NK-92 (cell line): ENCODE results near the gene SPOCK1.

Source experiments
- DNase-seq: peaks from one replicate; lab custom pipeline; 2025; ENCODE audit not compliant: unreplicated experiment; lab: John Stamatoyannopoulos, UW

Gene SPOCK1

GRCh38 chr5:137206030-137206715, 293.0 kb downstream of the SPOCK1 start:
- no peak for DNase-seq

GRCh38 chr5:137205231-137206027, 293.7 kb downstream of the SPOCK1 start:
- no peak for DNase-seq

- no peak for DNase-seq
Observed at GRCh38 chr5:137203011-137203632, 296.0 kb downstream of the SPOCK1 start.

DNA sequence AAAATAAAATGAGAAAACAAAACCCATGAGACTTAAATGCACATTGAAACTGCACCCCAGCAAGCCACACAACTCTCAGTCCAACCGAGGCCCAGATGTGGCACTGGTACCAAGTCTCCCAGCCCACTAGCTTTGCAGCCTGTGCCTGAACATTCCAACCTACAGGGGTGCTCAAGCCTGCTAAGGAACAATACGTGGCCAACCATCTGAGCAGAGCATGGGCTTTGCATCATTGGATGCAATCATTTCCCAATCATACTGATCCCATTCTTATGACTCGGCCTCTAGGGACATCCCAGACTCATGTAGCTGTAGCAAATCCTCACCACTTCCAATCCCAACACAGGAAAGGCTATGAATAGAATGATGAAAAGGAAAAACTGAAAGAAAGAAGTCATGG, 297.2 kb downstream of the SPOCK1 start:
- no peak for DNase-seq

GRCh38 chr5:137200906-137201700, 298.0 kb downstream of the SPOCK1 start:
- no peak for DNase-seq

DNA sequence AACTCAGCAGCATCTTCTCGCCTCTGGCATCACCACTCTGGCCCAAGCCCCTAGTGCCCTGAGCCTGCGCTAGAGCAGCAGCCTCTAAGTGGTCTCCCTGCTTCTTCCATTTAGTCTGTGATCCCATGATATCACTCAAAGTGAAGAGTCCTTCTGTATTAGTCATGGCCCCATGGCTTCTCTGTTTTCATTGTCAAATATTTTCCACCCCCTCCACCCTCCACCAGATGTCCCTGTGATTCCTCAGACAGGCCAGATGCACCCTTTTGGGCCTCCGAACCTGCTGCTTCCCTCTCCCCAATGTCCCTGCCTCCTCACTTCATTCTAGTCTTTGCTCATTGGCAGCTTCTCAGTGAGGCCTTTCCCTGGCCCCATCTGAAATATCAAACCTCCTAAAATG, 299.2 kb downstream of the SPOCK1 start:
- DNase-seq: no peak

- DNase-seq: no peak
Observed at GRCh38 chr5:137199201-137199600, 299.9 kb downstream of the SPOCK1 start.

- DNase-seq: no peak
Observed at GRCh38 chr5:137195483-137195882, 303.6 kb downstream of the SPOCK1 start.

DNA sequence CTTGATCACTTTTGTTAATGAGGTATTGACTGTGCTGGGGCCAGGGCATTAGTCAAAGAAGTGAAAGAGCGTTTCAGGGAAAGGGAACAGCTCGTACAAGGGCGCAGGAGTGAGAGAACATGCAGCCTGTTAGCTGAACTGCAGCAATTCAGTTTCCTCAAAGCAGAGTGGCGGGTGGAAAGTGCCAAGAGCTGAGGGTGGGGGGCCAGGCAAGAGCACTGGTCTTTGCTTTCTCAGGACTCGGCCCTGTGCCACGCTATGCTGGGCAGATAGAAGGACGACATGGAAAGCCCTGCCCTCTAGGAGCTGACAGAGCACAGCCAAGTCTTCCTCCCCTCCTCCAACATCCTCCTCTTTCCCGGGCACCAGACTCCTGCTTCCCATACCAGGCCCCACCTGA, 304.8 kb downstream of the SPOCK1 start:
- DNase-seq: no peak

DNA sequence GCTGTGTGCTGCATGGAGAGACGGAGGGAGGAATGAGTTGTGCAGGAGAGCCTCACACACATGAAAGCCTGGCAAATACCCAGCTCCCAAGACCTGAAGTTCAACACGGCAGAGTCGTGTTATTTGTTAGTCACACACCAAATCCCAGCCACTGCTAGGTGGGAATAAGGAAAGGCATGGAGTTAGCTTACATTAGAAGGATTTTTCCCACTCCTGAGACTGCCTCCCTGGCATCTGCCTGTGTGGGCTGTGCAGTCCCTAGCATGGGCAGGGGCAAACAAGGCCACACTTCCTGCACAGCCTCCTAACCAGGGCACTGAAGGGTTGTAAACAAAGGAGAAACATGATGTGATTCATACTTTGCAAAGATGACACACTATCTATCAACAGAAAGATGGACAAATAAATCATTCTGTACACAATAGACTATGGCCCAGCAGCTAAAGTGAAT, 306.8 kb downstream of the SPOCK1 start:
- no peak for DNase-seq

DNA sequence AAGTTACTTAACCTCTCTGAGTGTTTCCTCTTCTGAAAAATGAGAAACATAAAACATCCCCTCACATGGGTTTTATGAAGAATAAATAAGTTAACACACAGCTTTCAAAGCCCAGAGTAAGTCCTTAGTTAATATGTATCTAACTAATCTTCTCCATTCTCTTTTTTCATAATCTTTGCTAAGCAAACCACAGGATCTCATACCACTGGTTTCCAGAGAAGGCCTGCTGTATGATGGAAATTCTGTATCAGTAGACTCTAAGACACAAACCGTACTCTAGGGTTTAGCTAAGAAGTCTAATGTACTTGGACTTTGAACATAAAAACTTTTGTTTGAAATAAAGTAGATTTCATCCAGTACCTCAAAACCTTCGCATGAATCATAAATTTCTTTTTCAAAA, 307.9 kb downstream of the SPOCK1 start:
- no peak for DNase-seq

GRCh38 chr5:137190441-137190840, 308.7 kb downstream of the SPOCK1 start:
- DNase-seq: no peak

GRCh38 chr5:137190031-137190430, 309.1 kb downstream of the SPOCK1 start:
- DNase-seq: no peak

DNA sequence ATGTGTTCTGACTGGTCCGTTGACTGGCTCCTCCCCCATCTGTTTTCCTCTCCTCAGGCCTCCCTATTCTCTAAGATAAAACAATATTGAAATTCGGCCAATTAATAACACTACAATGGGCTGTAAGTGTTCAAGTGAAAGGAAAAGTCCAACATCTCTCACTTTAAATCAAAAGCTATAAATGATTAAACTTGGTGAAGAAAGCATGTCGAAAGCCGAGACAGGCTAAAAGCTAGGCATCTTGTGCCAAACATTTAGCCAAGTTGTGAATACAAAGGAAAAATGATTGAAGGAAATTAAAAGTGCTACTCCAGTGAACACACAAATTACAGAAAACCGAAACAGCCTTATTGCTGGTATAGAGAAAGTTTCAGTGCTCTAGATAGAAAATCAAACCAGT, 310.6 kb downstream of the SPOCK1 start:
- no peak for DNase-seq

GRCh38 chr5:137186759-137187461, 312.2 kb downstream of the SPOCK1 start:
- DNase-seq: no peak

GRCh38 chr5:137185193-137185592, 313.9 kb downstream of the SPOCK1 start:
- no peak for DNase-seq

DNA sequence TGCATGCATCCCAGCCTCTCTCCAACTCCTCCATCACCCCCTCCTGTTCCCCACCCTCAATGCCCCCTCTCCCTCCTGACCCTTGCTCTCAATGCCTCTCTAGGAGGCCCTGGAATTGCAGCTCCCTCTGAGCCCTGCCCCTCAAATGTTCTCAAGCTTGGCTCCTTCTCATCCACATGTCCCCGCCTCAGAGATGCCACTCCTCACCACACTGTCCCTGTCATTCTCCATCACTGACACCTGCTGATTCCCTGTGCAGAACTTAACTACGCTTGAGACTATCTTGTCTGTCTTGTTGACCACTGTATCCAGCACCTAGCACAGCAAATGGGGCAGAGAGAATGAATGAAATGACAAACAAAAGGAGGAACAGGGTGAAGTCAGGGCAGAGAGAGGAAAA, 314.4 kb downstream of the SPOCK1 start:
- DNase-seq: no peak

DNA sequence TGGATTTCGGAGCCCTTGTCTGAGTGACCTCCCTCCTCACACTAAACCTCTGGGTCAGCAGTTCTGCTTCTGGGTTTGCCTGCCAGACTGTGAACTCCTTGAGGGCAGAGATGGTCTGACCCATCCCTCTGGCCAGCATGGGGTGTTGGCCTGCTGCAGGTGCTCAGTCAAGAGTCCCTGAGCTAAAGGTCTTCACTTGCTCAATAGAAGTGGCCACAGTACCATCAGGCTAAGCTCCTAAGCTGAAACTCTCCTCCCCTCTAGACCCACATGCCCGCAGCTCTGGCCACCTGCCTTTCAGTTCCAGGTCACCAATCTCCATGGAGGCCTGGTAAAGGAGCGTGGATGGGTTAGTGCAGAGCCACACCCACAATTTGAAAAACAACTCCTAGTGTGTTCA, 316.6 kb downstream of the SPOCK1 start:
- DNase-seq: no peak

DNA sequence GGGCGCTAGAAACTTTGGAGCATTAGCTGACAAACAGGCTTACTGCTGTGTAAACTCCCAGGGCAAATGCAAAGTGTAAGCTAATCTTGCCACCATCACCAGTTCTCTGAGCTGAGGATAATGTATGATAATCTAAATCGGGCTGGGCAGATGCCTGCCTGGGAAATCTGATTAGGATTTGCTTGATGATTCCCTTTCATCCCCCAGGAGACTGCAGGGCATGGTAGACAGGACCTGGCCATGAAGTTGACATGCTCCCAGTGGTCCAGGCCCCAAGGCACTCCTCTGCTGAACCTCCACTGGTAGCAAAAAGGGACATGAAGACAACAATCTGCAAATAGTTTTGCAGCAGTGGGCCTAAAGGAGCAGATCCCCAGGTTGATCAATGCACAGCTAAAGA, 317.5 kb downstream of the SPOCK1 start:
- no peak for DNase-seq

- DNase-seq: no peak
Observed at GRCh38 chr5:137179203-137179602, 319.9 kb downstream of the SPOCK1 start.

DNA sequence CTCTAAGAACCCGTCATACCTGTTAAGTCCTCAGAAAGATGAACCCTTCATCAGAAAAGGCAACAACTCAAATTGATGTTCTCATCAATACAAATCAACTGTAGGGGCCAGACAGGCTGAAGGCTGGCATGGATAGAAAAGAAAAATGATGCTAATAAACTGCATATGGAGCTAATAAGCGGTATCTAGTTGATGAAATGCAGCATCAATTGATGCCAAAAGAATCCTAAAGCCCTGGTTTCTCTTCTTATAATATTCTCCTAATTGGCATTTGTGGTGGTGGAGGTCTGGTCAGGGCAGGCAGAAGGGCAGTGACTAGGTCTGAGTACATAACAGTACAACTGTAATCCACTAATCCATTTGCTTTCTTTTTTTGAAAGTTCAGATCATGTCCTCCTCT, 322.5 kb downstream of the SPOCK1 start:
- no peak for DNase-seq
